OCI-LY3 (cell line): ENCODE data around the gene ZNF460.

ENCODE experiments used
- CTCF ChIP-seq: fragments of 200-600, 300-600 bp; sonication (generic); IDR thresholded peaks from 2 replicates; pipeline ENCODE4 v1.5.1; 2014; ENCODE audit warnings: antibody characterized with exemption, low read length, low read depth
- EZH2phosphoT487 ChIP-seq: fragments of 200-600 bp; shearing (Covaris generic); IDR thresholded peaks from 2 replicates; pipeline ENCODE4 v1.6.1; 2018; ENCODE audit warnings: antibody characterized with exemption, mixed run types, low read depth

- TF ChIP-seq CTCF (no peak), EZH2phosphoT487 (no peak)
Measured at GRCh38 chr19:57239982-57240310, 40.3 kb upstream of the ZNF460 start.
